ENCODE measurements around the gene NACC2.

GRCh38 chr9:135969064-135969683 lies 125.9 kb downstream of the NACC2 start:
- TF ChIP-seq MYC (IDR thresholded peaks at IDR 0.05; ENCODE audit: insufficient read depth, insufficient read length, insufficient replicate concordance, low read length, severe bottlenecking) (no peak), ATF7 (IDR thresholded peaks at IDR 0.05; ENCODE audit: low read depth) (no peak), POLR2A (IDR thresholded peaks at IDR 0.05; ENCODE audit: low read depth, low read length) (no peak), JUND (IDR thresholded peaks at IDR 0.05; ENCODE audit: low read depth, low read length) (no peak), GATAD2B (conservative IDR thresholded peaks at IDR 0.05; ENCODE audit: low read depth) (no peak), CUX1 (IDR thresholded peaks at IDR 0.05; ENCODE audit: insufficient replicate concordance, low read depth, low read length) (no peak), CTCF (IDR thresholded peaks at IDR 0.05 in 2 of 3, conservative IDR thresholded peaks at IDR 0.05 in 1 of 3; ENCODE audit: control insufficient read depth in 2 of 3, extremely low read depth in 1 of 3, insufficient read depth in 1 of 3, low read depth in 3 of 3, low read length in 3 of 3) (no peak), REST (IDR thresholded peaks at IDR 0.05; ENCODE audit: low read depth, low read length) (no peak), ETV6 (conservative IDR thresholded peaks at IDR 0.05 in 1 of 2, IDR thresholded peaks at IDR 0.05 in 1 of 2; ENCODE audit: borderline replicate concordance in 1 of 2, low read depth in 1 of 2) (no peak), HCFC1 (IDR thresholded peaks at IDR 0.05; ENCODE audit: low read length) (no peak), RFX5 (IDR thresholded peaks at IDR 0.05; ENCODE audit: low read depth, low read length) (no peak), SMAD1 (IDR thresholded peaks at IDR 0.05; ENCODE audit: low read depth, partially characterized antibody) (no peak), ZNF24 (IDR thresholded peaks at IDR 0.05) (no peak)

Measured in GM12878 (cell line).